NB4 (cell line): ENCODE data around the gene CDK18.

ENCODE experiments used
- DNase-seq: peaks from one replicate; pipeline ENCODE4 v3.0.0; 2010; ENCODE audit warnings: low read depth
- H3K4me3 ChIP-seq: one replicate; pipeline ENCODE4 v1.5.1; 2011; ENCODE audit warnings: mild to moderate bottlenecking, low read depth, low read length, moderate library complexity
- CTCF ChIP-seq: IDR thresholded peaks from one replicate; pipeline ENCODE4 v1.5.1; 2012; ENCODE audit warnings: low read depth, low read length
- MAX ChIP-seq: IDR thresholded peaks from 2 replicates; pipeline ENCODE4 v1.6.1; 2011; ENCODE audit warnings: low read depth, low read length
- MYC ChIP-seq: IDR thresholded peaks from 2 replicates; pipeline ENCODE4 v1.6.1; 2011; ENCODE audit warnings: low read depth, low read length
- POLR2A ChIP-seq: IDR thresholded peaks from 2 replicates; pipeline ENCODE4 v1.6.1; 2011; ENCODE audit warnings: mild to moderate bottlenecking; ENCODE audit not compliant: insufficient read length; ENCODE audit errors: extremely low read depth

Gene CDK18

GRCh38 chr1:205486258-205486657 is 18.2 kb upstream of the CDK18 start:
- no peak for DNase-seq
- no peak overlapping the region for H3K4me3 ChIP-seq
- TF ChIP-seq CTCF (no peak), POLR2A (no peak), MAX (no peak), MYC (no peak)

- DNase-seq = peak; percentile 70
- TF ChIP-seq MYC (no peak), MAX (no peak), POLR2A (no peak), CTCF (peak; percentile 82)
- no peak overlapping the region for H3K4me3 ChIP-seq
Measured at GRCh38 chr1:205488074-205488723, 16.3 kb upstream of the CDK18 start.

GRCh38 chr1:205491794-205492193 is 12.7 kb upstream of the CDK18 start:
- DNase-seq = no peak
- no peak overlapping the region for H3K4me3 ChIP-seq
- TF ChIP-seq MAX (no peak), MYC (no peak), CTCF (no peak), POLR2A (no peak)

GRCh38 chr1:205492201-205492667 is 12.2 kb upstream of the CDK18 start:
- no peak for DNase-seq
- TF ChIP-seq POLR2A (no peak), MAX (no peak), CTCF (no peak), MYC (no peak)
- no peak overlapping the region for H3K4me3 ChIP-seq

GRCh38 chr1:205492774-205493173 is 11.7 kb upstream of the CDK18 start:
- no peak for DNase-seq
- TF ChIP-seq POLR2A = no peak
- TF ChIP-seq CTCF = no peak
- no peak for TF ChIP-seq MYC
- TF ChIP-seq MAX = no peak
- H3K4me3 ChIP-seq = no peak overlapping the region
